H1 (cell line): Measurements from ENCODE around the gene SGK2. TPM values are rescaled to one million over a fixed set of nuclear protein-coding genes. Genes with fewer than 3 reads are reported as not detected.

ENCODE experiments used
- CTCF ChIA-PET: fragments of 300-600 bp; sonication (Branson Sonifier 250); formaldehyde crosslinking; loops from one replicate; lab custom pipeline; 2021; ENCODE audit not compliant: partially characterized antibody; lab: Charles Lee
- POLR2A ChIA-PET: fragments of 300-600 bp; sonication (Branson Sonifier 250); formaldehyde crosslinking; loops from one replicate; lab custom pipeline; 2021; ENCODE audit warnings: inconsistent platforms; ENCODE audit not compliant: partially characterized antibody; lab: Charles Lee
- DNase-seq, 2 experiments: peaks; one replicate each; pipeline versions ENCODE4 v3.0.0 to v3.0.0-alpha.2; 2010 to 2022; ENCODE audit warnings: low spot score in 2 of 2, low read depth in 1 of 2, mixed read lengths in 1 of 2
- FAIRE-seq: peaks from 2 replicates; lab custom pipeline; 2011; peaks lifted over from hg19 to GRCh38; lab: Jason Lieb, UNC
- H2AFZ ChIP-seq: 2 replicates; pipeline ENCODE4 v1.8.1; 2012; ENCODE audit warnings: low read length, inconsistent platforms
- H2AK5ac ChIP-seq: 2 replicates; pipeline ENCODE4 v1.6.1; 2013; ENCODE audit warnings: low read depth, low read length
- H2BK120ac ChIP-seq: replicated peaks from 2 replicates; pipeline ENCODE3; 2013; ENCODE audit warnings: low read depth, low read length, inconsistent platforms
- H2BK12ac ChIP-seq: 2 replicates; pipeline ENCODE4 v1.6.1; 2013; ENCODE audit warnings: low read depth, low read length
- H2BK15ac ChIP-seq: 2 replicates; pipeline ENCODE4 v1.6.1; 2013; ENCODE audit warnings: low read length
- H2BK20ac ChIP-seq: 2 replicates; pipeline ENCODE4 v1.6.1; 2013; ENCODE audit warnings: low read length
- H2BK5ac ChIP-seq: 2 replicates; pipeline ENCODE4 v1.6.1; 2013; ENCODE audit warnings: low read depth, low read length
- H3K14ac ChIP-seq: 2 replicates; pipeline ENCODE4 v1.6.1; 2013; ENCODE audit warnings: inconsistent platforms; ENCODE audit not compliant: insufficient read length
- H3K18ac ChIP-seq: 2 replicates; pipeline ENCODE4 v1.6.1; 2013; ENCODE audit warnings: low read length; ENCODE audit errors: extremely low read depth
- H3K23ac ChIP-seq: 2 replicates; pipeline ENCODE4 v1.6.1; 2013; ENCODE audit warnings: inconsistent platforms; ENCODE audit not compliant: insufficient read length
- H3K23me2 ChIP-seq: 2 replicates; pipeline ENCODE4 v1.6.1; 2013; ENCODE audit warnings: low read depth, low read length
- H3K27ac ChIP-seq: 2 replicates; pipeline ENCODE4 v1.6.1; 2011; ENCODE audit warnings: low read depth, low read length, inconsistent platforms
- H3K27me3 ChIP-seq, 4 experiments: replicated peaks in 1 of 4; 1 replicate in 1 of 4; 2 replicates in 3 of 4; pipeline versions ENCODE4 v1.6.1 to v1.8.1; 2011 to 2013; ENCODE audit warnings: low read length in 3 of 4, mild to moderate bottlenecking in 3 of 4, inconsistent platforms in 2 of 4, mixed read lengths in 2 of 4, moderate library complexity in 1 of 4; ENCODE audit not compliant: control insufficient read depth in 3 of 4, insufficient read depth in 3 of 4; ENCODE audit errors: extremely low read depth in 1 of 4
- H3K36me3 ChIP-seq, 4 experiments: 2 replicates each; pipeline versions ENCODE4 v1.6.1 to v1.8.1; 2011 to 2013; ENCODE audit warnings: mild to moderate bottlenecking in 4 of 4, low read length in 3 of 4, moderate library complexity in 2 of 4, control low read depth in 1 of 4, inconsistent platforms in 1 of 4; ENCODE audit not compliant: insufficient read depth in 4 of 4, control insufficient read depth in 2 of 4
- H3K4ac ChIP-seq: replicated peaks from 2 replicates; pipeline ENCODE3; 2013; ENCODE audit warnings: low read length, low read depth, mixed read lengths, inconsistent platforms; ENCODE audit not compliant: insufficient read length
- H3K4me1 ChIP-seq, 4 experiments: replicated peaks in 1 of 4; 1 replicate in 1 of 4; 2 replicates in 3 of 4; pipeline versions ENCODE4 v1.6.1 to v1.8.1; 2011 to 2013; ENCODE audit warnings: low read length in 3 of 4, inconsistent platforms in 2 of 4, mixed read lengths in 1 of 4; ENCODE audit not compliant: insufficient read depth in 4 of 4, control insufficient read depth in 3 of 4
- H3K4me2 ChIP-seq, 2 experiments: 2 replicates each; pipeline versions ENCODE4 v1.6.1 to v1.8.1; 2011 to 2013; ENCODE audit warnings: low read depth in 2 of 2, low read length in 2 of 2, control low read depth in 1 of 2, inconsistent platforms in 1 of 2, mild to moderate bottlenecking in 1 of 2; ENCODE audit not compliant: insufficient read depth in 1 of 2
- H3K4me3 ChIP-seq, 4 experiments: fragments of 200-600, 300-600 bp in 1 of 4; sonication (generic), shearing (Covaris generic), sonication (Bioruptor Twin) in 1 of 4; 2 replicates each; pipeline versions ENCODE4 v1.5.1 to v1.8.1; 2011 to 2016; ENCODE audit warnings: low read length in 4 of 4, low read depth in 3 of 4, control low read depth in 2 of 4, inconsistent platforms in 2 of 4, mild to moderate bottlenecking in 2 of 4, mixed read lengths in 1 of 4, moderate library complexity in 1 of 4; ENCODE audit not compliant: insufficient read depth in 2 of 4; ENCODE audit errors: extremely low read depth in 1 of 4
- H3K56ac ChIP-seq: replicated peaks from 2 replicates; pipeline ENCODE3; 2013; ENCODE audit warnings: low read depth, mild to moderate bottlenecking, mixed read lengths, low read length, inconsistent platforms; ENCODE audit not compliant: insufficient read length
- H3K79me1 ChIP-seq: 2 replicates; pipeline ENCODE4 v1.6.1; 2013; ENCODE audit warnings: low read depth, low read length, control low read depth
- H3K79me2 ChIP-seq, 2 experiments: 2 replicates each; pipeline versions ENCODE4 v1.6.1 to v1.8.1; 2012 to 2013; ENCODE audit warnings: low read length in 2 of 2, mild to moderate bottlenecking in 2 of 2, inconsistent platforms in 1 of 2; ENCODE audit not compliant: insufficient read depth in 2 of 2, control insufficient read depth in 1 of 2
- H3K9ac ChIP-seq, 4 experiments: replicated peaks in 1 of 4; 1 replicate in 1 of 4; 2 replicates in 3 of 4; pipeline versions ENCODE4 v1.6.1 to v1.8.1; 2011 to 2013; ENCODE audit warnings: low read depth in 3 of 4, low read length in 3 of 4, control low read depth in 2 of 4, mild to moderate bottlenecking in 2 of 4, moderate library complexity in 2 of 4, inconsistent platforms in 1 of 4; ENCODE audit errors: extremely low read depth in 1 of 4
- H3K9me3 ChIP-seq, 2 experiments: 2 replicates each; pipeline versions ENCODE4 v1.6.1 to v1.8.1; 2012 to 2013; ENCODE audit warnings: mild to moderate bottlenecking in 2 of 2, moderate library complexity in 2 of 2, control low read depth in 1 of 2, inconsistent platforms in 1 of 2, low read depth in 1 of 2, low read length in 1 of 2, mixed read lengths in 1 of 2; ENCODE audit not compliant: insufficient read depth in 2 of 2
- H4K20me1 ChIP-seq, 2 experiments: replicated peaks in 1 of 2; 2 replicates each; pipeline versions ENCODE3 to v1.8.1; 2011 to 2013; ENCODE audit warnings: inconsistent platforms in 2 of 2, low read length in 2 of 2, mild to moderate bottlenecking in 1 of 2; ENCODE audit not compliant: insufficient read depth in 2 of 2, control insufficient read depth in 1 of 2
- H4K5ac ChIP-seq: 2 replicates; pipeline ENCODE4 v1.6.1; 2013; ENCODE audit warnings: low read length, low read depth, mixed read lengths, inconsistent platforms; ENCODE audit not compliant: insufficient read length
- H4K8ac ChIP-seq: 2 replicates; pipeline ENCODE4 v1.8.0; 2013; ENCODE audit warnings: mild to moderate bottlenecking, moderate library complexity, low read length, inconsistent platforms; ENCODE audit not compliant: insufficient read depth; ENCODE audit errors: extremely low read depth
- H4K91ac ChIP-seq: replicated peaks from 2 replicates; pipeline ENCODE3; 2013; ENCODE audit warnings: low read length, mixed read lengths, inconsistent platforms; ENCODE audit not compliant: insufficient read length
- CBX8 ChIP-seq: fragments of 300-800, 300-1000 bp; sonication (generic); IDR thresholded peaks from 2 replicates; pipeline ENCODE4 v1.7.1; 2016; ENCODE audit warnings: low read depth, low read length, borderline replicate concordance
- CHD1 ChIP-seq: IDR thresholded peaks from 2 replicates; pipeline ENCODE4 v1.6.1; 2012; ENCODE audit warnings: low read depth, low read length, improper control_type of control experiment
- HDAC2 ChIP-seq, 2 experiments: fragments of 300-600 bp in 1 of 2; sonication (generic) in 1 of 2; IDR thresholded peaks; 2 replicates each; pipeline ENCODE4 v1.6.1; 2011 to 2012; ENCODE audit warnings: low read depth in 2 of 2, low read length in 2 of 2, mild to moderate bottlenecking in 2 of 2, moderate library complexity in 2 of 2, borderline replicate concordance in 1 of 2, inconsistent platforms in 1 of 2
- SIN3A ChIP-seq, 2 experiments: IDR thresholded peaks in 1 of 2; conservative IDR thresholded peaks in 1 of 2; 2 replicates each; pipeline ENCODE4 v1.6.1; 2011 to 2012; ENCODE audit warnings: low read length in 2 of 2, improper control_type of control experiment in 1 of 2, low read depth in 1 of 2, mild to moderate bottlenecking in 1 of 2
- polyA plus RNA-seq, 7 experiments: library from polyadenylated mRNA; depleted of rRNA in 3 of 7; stranded (reverse) in 5 of 7; unstranded in 2 of 7; fragments of >200 nt in 5 of 7; fragments of 200-250 nt in 2 of 7; gene quantifications; 1 replicate in 5 of 7; 2 replicates in 1 of 7; 4 replicates in 1 of 7; pipeline versions ENCODE4 v1.2.1 to v1.2.3, GENCODE V29; 2011 to 2013; ENCODE audit warnings: missing spikeins in 2 of 7, mixed read lengths in 2 of 7
- total RNA-seq: library from RNA; stranded (reverse); fragmentation: NEBNext Ultra II Directional; extraction: Animal tissue kit (Norgen Biotek cat#: 25700); gene quantifications from 2 replicates; pipeline ENCODE4 v1.2.1, GENCODE V29; 2021

The SGK2 gene
- total and polyA plus RNA-seq, 2 of the 8 experiments (the other 6 are each of a cell fraction or from before 2014, with no cell fraction given) = 0.21 TPM; not detected in 1

GRCh38 chr20:43533060-43533459, 25.8 kb upstream of the SGK2 start:
- no peaks in the 10 kb centered on the region for H3K9me3 ChIP-seq
- DNase-seq (no peak), FAIRE-seq (no peak)
- no peak overlapping the region for H4K5ac ChIP-seq
- H2BK15ac ChIP-seq = no peak overlapping the region
- POLR2A ChIA-PET = no interaction called here
- no peak overlapping the region for H2BK5ac ChIP-seq
- H2AK5ac ChIP-seq = no peak overlapping the region
- H3K79me2 ChIP-seq = no peaks in the 10 kb centered on the region
- no peak overlapping the region for H4K91ac ChIP-seq
- TF ChIP-seq CHD1 (no peak), CBX8 (no peak), SIN3A (conservative IDR thresholded peaks at IDR 0.05 in 1 of 2, IDR thresholded peaks at IDR 0.05 in 1 of 2; ENCODE audit: low read depth in 1 of 2, low read length in 2 of 2) (no peak), HDAC2 (IDR thresholded peaks at IDR 0.05; ENCODE audit: borderline replicate concordance in 1 of 2, low read depth in 2 of 2, low read length in 2 of 2) (no peak)
- H3K4ac ChIP-seq = no peak overlapping the region
- no peak overlapping the region for H2BK120ac ChIP-seq
- H3K23ac ChIP-seq = no peak overlapping the region
- no peaks in the 10 kb centered on the region for H3K27me3 ChIP-seq
- H3K36me3 ChIP-seq = peaks cover 0 to 6% (median 3%) of the 10 kb centered on the region in 4 experiments; a peak in 2 of 8 replicates
- H4K8ac ChIP-seq = no peak overlapping the region
- peaks cover 4% of the 10 kb centered on the region in 2 experiments for H4K20me1 ChIP-seq
- H2AFZ ChIP-seq = no peak overlapping the region
- no peaks in the 10 kb centered on the region for H3K79me1 ChIP-seq
- no peak overlapping the region; the same call in 1 of the 2 replicates for H3K27ac ChIP-seq
- no peak overlapping the region for H3K18ac ChIP-seq
- H3K4me1 ChIP-seq = no peaks in the 10 kb centered on the region
- H2BK12ac ChIP-seq = no peak overlapping the region
- H2BK20ac ChIP-seq = no peak overlapping the region
- no peak overlapping the region for H3K4me2 ChIP-seq
- H3K56ac ChIP-seq = no peak overlapping the region
- CTCF ChIA-PET = interaction anchor here (0.6 to 1.3 kb wide), 3 partner anchors 17 to 87 kb away, joined by 3 to 4 read pairs (median 3); partner anchors contain the start of gene IFT52
- no peak overlapping the region for H3K9ac ChIP-seq
- H3K4me3 ChIP-seq = no peak overlapping the region
- no peaks in the 10 kb centered on the region for H3K23me2 ChIP-seq
- no peak overlapping the region for H3K14ac ChIP-seq
